GM19324 (cell line): Measurements from ENCODE around the gene GPR45.
"Not testable (repeated sequence)": the region's sequence is repeated elsewhere in the genome, so short reads cannot be mapped to it uniquely, and the experiment has no call there.

Source experiments
- ATAC-seq: cut with Tn5 transposase; IDR thresholded peaks from one replicate; pipeline ENCODE4 v1.9.1; 2021; ENCODE audit warnings: mild to moderate bottlenecking, moderate library complexity; ENCODE audit not compliant: unreplicated experiment, low FRiP score

The GPR45 gene

GRCh38 chr2:105241443-105241842, at the start of gene GPR45:
TSS of gene GPR45 (plus strand) at chr2:105241743. CDS start at chr2:105241859, 116 bp downstream.
- no peak for ATAC-seq

GRCh38 chr2:105194022-105194675, 47.4 kb upstream of the GPR45 start:
- no peak for ATAC-seq

GRCh38 chr2:105196651-105197050, 44.9 kb upstream of the GPR45 start:
- no peak for ATAC-seq

GRCh38 chr2:105215586-105216192, 25.9 kb upstream of the GPR45 start:
- ATAC-seq = no peak

GRCh38 chr2:105220604-105221003, 20.9 kb upstream of the GPR45 start:
- no peak for ATAC-seq

GRCh38 chr2:105224444-105224843, 17.1 kb upstream of the GPR45 start:
- no peak for ATAC-seq

- no peak for ATAC-seq
Measured at GRCh38 chr2:105231232-105231619, 10.3 kb upstream of the GPR45 start.

- no peak for ATAC-seq
Measured at GRCh38 chr2:105235388-105236059, 6.0 kb upstream of the GPR45 start.

- no peak for ATAC-seq
Measured at GRCh38 chr2:105236060-105236424, 5.5 kb upstream of the GPR45 start.

- ATAC-seq = no peak
Measured at GRCh38 chr2:105237045-105237765, 4.3 kb upstream of the GPR45 start.

- ATAC-seq = no peak
Measured at GRCh38 chr2:105238664-105239240, 2.8 kb upstream of the GPR45 start.

- no peak for ATAC-seq
Measured at GRCh38 chr2:105239924-105240323, 1.6 kb upstream of the GPR45 start.

- ATAC-seq = no peak
Measured at GRCh38 chr2:105242286-105242993, 897 bp downstream of the GPR45 start.

- no peak for ATAC-seq
Measured at GRCh38 chr2:105243961-105244360, 2.4 kb downstream of the GPR45 start.

- no peak for ATAC-seq
Measured at GRCh38 chr2:105244451-105244850, 2.9 kb downstream of the GPR45 start.

- no peak for ATAC-seq
Measured at GRCh38 chr2:105248316-105249070, 7.0 kb downstream of the GPR45 start.

GRCh38 chr2:105249181-105249580, 7.6 kb downstream of the GPR45 start:
- no peak for ATAC-seq

GRCh38 chr2:105249891-105250290, 8.3 kb downstream of the GPR45 start:
- no peak for ATAC-seq

- not testable (repeated sequence) for ATAC-seq
Measured at GRCh38 chr2:105251016-105251648, 9.6 kb downstream of the GPR45 start.
